HUDEP-2 (cell line): ENCODE data around the gene DUXB.
A peak's percentile ranks its signal among the peaks of the same experiment; 100 is the strongest.

Experiments
- DNase-seq, 76 experiments: peaks; one replicate each; lab custom pipeline; 2025; ENCODE audit not compliant: unreplicated experiment in 76 of 76; lab: John Stamatoyannopoulos, UW

Gene DUXB, protein sequence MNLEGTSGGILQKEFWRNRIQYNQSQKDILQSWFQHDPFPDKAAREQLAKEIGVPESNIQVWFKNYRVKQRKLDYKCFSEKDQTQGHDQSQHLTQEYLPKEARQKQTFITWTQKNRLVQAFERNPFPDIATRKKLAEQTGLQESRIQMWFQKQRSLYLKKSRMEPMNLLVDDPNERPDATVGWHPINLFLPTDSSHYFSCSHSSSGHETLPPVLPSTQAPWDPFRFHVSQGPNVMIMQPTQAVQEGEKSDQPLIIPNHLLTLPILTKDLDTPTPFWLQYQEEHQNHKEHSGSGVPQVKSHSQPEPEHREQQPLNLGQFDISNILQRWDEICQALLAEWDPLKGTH

DNA sequence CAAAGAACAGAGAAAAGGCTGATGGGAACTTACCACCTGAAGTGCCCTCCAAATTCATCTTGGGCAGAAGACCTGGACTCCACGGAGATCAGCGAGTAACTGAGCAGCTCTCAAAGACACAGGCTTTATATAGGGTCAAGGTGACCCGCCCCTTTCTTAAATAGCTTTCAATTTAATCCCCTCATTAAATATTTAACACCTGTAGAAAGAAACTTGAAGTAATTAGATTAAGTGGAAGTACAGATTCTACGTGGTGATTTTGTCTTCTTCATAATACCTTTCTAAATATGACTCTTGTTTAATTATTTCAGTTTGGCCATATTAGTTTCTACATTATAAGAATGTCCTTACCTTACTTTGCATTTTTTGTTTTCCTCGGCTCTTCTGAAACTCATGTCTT is at the start of gene DUXB:
Gene DUXB (minus strand): TSS at position 101 of the 400 bp plus-strand sequence. CDS start 43 bp downstream, at position 58.
- no peak for DNase-seq

DNA sequence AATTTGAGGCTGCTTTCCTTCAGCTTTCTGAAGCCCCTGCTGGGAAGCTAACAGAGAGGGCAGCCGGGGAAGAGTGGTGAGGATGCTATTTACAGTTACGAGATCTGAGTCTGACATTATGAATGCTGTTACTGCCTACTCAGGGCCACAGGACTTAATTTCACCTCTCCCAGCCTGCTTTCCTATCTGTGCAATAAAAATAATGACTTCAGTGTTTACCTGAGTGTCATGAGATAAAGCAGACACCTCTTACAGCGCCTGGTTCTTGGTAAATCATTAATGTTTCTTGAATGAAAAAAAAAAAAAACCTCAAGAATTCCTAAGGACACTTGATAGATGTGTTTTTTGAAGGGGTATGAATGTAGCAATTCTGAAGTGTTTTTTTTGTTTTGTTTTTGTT is 49.3 kb upstream of the DUXB start:
- DNase-seq = no peak

DNA sequence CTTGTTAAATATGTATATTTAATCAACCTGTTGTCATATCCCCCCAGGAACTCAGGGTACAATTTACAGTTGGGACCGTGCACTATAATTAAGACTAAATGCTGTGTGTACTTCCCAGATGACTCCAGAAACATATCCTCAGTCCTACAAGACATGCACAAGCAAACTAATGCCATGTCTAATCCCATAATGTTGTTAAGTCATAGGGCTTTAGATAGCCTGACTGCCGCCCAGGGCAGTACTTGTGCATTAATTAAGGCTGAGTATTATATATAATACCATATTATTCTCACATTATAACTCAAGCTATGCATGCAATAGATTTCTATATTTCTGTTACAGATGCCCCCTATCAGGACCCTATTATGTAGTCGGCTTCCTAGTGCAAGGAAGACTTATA is 45.1 kb upstream of the DUXB start:
- no peak for DNase-seq

DNA sequence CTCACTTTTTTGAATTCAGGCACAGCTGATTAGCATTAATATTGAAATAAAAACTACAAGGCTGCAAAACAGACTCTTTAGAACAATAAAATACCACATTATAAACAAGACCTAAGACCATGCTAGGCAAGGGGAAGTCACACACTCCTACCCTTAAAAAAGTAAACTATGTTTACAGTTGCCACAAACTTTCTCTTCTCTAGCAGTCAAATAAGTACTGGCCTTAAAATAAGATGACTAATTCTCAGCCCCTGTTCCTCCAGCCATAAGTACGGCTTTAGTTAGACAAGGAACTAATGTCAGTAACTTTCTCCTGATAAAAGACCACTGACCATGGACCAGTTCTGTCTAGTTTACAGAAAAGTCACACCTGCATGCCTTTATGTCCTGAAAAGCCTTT is 44.6 kb upstream of the DUXB start:
- no peak for DNase-seq

DNA sequence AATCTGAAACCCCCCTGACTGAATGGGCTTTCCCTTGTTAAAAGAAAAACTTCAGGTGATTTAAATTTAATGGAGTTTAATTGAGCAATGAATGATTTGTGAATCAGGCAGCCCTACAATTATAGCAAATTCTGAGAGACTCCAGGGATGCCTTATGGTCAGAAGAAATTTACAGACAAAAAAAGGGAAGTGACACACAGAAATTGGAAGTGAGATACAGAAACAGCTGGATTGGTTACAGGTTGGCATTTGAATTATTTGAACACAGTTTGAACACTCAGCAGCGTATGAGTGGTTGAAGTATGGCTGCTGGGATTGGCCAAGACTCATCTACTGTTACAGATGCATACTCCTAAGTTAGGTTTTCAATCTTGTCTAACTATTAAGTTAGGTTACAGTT is 44.0 kb upstream of the DUXB start:
- no peak for DNase-seq

DNA sequence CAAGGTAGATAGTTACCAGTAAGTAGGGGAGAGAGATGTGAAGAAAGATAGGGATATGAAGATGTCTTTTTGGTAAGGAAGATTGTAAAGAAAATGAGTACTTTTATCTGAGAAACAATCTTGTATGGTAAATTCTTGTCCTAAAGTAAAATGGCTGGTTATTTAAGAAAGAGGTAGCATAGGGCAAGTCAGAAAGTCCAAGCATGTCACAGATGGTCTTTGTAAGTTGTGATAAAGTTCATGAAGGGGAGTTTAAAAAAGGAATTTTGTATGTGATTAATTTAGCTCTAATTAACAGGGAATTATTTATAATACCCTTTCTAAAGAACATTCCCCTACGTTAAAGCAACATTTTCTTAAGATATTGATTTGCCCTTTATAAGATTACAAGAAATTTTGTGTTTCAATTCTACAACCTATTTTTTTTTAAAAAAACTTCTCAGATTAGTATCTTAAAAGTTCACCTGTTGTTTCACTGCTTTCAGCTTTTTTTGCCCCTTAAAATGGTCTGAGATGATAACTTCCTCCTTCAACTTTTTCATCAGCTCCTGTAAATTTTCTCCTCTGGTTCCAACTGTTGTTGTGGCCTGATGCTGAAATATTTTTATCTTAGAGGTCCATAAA is 41.3 kb upstream of the DUXB start:
- no peak for DNase-seq

DNA sequence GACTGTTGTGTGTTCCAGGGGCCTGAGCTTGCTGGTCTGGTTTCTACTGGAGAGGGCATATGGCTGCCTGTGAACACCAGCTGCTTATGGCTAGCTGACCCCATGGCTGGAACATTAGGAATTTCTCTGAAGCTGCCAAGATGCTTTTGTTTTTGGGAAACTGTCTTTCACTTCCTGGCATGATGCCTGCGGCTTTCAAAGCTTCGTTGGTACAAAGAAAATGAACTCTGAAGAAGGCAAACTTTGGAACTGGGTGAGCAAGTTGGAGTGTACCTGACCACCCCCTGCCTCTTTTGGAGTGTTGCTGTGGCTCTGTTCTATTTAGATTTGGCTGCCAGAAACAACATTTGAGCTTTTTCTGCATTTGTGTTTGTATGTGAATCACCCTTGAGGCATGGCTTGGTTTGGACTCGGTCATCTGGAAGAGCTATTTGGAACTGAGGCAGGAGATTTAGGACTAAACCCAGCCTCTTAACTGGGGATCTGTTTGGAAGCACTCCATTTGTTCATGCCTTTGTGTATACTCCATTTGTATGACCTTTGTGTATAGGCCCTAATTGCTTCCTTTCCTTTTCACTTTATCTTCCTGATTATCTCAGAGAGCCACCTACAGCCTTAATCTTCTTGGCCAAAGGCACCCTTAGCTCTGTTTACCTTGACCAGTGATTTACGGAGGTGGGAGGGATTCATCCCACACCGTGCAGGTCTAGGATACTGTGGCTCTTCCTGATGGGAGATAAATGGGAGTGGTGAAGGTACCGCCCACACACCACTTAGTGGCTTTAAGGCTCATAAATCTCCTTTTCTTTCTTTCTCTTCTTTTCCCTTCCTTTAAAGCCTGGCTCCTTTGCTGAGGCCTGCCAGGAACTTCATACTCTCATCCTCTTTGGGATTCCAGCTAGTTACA is 32.3 kb upstream of the DUXB start:
- DNase-seq = no peak

DNA sequence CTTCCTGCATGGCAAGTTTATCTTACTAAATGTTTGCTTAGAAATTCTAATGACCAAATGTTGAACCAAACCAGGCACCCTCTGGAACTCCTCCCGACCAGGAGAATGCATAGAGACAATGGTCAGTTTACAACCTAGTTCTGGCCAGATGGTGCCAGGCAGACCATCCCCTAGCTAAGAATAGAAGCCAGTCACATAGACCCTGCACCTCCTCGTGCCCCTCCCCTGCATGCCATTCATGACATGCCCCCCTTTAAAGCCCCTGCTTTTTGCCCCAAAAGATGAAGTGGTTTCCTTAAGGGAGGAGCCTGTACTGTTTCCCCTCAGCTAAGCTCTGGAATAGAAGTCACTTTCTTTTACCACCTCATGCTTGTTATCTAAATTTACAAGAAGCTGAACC is 31.6 kb upstream of the DUXB start:
- DNase-seq = no peak

DNA sequence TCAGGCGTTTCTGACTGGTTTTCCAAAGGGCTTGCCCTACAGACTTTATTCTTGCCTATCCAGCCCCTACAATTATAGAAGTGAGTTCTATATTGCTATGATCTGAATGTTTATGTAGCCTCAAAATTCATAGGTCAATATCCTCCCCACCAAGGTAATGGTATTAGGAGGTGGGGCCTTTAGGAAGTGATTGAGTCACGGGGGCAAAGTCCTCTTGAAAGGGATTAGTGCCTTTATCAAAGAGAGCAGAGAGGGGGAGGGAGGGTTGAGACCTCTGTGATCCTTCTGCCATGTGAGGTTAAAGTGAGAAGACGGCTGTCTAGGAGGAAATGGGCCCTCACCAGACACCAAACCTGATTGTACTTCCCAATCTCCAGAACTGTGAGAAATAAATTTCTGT is 26.0 kb upstream of the DUXB start:
- no peak for DNase-seq

DNA sequence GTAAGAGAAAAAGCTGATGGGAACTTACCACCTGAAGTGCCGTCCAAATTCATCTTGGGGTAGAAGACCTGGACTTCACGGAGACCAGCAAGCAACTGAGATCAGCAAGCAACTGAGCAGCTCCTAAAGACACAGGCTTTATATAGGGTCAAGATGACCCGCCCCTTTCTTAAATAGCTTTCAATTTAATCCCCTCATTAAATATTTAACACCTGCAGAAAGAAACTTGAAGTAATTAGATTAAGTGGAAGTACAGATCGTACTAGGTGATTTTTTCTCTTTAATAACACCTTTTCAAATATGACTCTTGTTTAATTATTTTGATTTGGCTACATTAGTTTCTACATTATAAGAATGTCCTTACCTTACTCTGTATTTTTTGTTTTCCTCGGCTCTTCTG is 25.1 kb upstream of the DUXB start, which contains the start of gene CPHXL:
Gene CPHXL (minus strand): TSS at position 101 of the 400 bp plus-strand sequence. CDS start 48 bp downstream, at position 53.
- DNase-seq = no peak

DNA sequence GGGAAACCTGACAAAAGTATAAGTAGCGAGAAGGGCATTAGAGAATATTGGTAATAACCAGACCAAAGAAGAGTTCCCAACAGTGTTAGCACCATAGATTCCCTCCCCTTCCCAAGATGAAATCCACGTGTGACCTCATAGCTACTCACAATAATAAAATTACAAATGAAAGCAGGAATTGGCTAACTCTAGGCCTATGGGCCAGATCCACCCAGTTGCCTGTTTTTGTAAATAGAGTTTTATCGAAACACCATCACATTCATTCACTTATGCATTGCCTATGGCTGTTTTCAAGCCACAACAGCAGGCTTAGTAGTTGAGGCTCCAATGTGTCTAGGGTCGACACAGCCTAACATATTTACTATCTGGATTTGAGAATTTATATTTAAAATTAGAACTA is 17.2 kb upstream of the DUXB start:
- no peak for DNase-seq

DNA sequence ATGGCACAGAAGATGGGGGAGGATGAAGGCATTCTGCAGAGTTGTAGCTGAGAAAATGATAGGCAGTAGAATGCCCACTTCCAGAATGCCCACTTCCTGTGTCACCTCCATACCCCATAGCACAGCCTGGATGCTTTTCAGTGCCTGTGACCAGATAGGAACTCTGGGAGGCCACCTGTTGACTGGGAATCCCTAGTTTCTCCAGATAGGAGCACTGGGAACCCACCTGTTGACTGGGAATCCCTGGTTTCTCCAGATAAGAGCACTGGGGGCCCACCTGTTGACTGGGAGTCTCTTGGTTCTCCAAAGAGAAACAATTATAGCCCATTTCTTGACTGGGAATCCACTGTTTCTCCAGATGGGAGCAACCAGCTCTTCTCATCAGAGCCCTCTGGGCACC is 13.4 kb upstream of the DUXB start:
- no peak for DNase-seq

DNA sequence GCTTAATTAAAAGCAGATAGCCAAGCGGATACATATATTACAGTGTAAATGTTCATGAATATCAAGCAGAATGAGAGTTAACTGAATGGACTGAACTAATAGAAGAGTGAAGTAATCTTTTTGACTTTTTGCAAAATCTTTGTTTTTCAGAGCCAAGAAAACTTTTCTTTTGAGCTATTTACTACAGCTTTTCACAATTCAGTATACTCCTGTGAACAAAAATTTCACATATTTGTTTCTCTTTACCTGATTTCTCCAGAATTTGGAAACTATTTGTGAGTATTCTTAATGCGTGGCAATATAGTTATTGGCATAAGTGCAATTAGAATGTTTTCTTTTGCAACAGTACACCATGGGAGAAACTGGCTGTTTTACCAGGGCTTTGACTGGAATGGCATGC is 9.1 kb upstream of the DUXB start:
- DNase-seq = no peak

DNA sequence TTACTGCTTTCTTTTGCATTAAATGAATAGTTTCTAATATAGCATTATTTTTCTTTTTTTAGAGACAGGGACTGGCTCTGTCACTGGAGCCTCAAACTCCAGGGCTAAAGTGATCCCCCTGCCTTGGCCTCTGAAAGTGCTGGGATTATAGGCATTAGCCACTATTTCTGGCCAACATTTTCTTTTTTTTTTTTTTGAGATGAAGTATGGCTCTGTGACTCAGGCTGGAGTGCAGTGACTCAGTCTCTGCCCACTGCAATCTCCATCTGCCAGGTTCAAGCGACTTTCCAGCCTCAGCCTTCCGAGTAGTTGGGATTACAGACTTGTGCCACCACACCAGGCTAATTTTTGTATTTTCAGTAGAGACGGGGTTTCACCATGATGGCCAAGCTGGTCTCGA is 2.0 kb upstream of the DUXB start:
- no peak for DNase-seq

DNA sequence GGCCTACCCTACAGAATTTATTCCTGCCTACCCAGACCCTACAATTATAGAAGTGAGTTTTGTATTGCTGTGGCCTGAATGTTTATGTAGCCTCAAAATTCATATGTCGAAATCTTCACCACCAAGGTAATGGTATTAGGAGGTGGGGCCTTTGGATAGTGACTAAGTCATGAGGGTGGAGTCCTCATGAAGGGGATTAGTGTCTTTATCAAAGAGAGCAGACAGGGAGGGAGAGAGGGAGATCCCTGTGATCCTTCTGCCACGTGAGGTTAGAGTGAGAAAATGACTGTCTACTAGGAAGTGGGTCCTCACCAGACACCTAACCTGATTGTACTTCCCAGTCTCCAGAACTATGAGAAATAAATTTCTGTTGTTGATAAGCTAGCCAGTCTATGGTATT is 981 bp upstream of the DUXB start:
- DNase-seq = peak in 55 of 76 experiments; percentile 6 to 85 (median 50)

DNA sequence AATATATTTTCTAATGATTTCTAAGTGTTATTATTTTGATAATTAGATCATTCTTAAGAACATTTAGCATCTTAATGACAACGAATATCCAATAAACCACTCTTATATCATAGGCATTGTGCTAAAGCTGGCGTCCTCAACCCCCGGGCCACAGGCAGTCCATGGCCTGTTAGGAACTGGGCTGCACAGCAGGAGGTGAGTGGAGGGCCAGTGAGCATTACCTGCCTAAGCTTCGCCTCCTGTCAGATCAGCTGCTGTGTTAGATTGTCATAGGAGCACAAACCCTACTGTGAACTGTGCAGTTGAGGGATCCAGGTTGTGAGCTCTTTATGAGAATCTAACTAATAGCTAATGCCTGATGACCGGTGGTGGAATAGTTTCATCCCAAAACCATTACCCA is 3.7 kb downstream of the DUXB start:
- no peak for DNase-seq

DNA sequence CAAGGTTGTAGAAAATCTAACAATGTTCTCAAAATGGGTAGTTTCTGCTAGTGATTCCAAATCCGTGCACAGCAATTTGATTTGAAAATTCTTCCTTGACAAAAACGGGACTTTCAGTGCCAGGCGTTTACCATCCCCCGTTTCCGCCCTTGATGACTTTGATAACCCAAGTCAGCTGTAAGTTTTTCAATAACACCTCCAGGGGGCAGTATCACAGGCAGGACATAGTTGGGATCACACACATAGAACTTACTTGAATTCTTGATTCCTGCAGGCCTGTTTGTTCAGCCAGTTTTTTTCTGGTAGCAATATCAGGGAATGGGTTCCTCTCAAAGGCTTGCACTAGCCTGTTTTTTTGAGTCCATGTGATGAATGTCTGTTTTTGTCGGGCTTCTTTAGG is 5.6 kb downstream of the DUXB start:
- DNase-seq = peak in 4 of 76 experiments; percentile 2 to 12 (median 6)

DNA sequence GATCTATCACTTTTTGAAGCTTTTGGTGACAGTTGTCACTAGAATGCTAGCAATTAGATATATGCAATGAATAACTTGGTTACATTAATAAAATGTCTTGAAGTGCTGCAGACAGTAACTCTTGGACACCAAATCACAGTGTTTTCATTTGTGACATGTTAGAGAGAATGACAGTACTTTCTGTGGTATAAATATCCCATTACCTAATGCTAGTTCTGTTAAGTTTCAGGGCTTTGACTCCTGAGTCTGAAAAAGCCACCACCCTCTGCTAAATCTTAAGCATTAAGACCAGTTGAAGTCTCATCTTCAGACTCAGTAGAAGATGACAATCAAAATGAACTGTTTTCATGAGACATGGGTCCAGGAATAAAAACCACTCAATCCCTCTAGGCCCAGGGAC is 13.9 kb downstream of the DUXB start:
- DNase-seq = no peak

DNA sequence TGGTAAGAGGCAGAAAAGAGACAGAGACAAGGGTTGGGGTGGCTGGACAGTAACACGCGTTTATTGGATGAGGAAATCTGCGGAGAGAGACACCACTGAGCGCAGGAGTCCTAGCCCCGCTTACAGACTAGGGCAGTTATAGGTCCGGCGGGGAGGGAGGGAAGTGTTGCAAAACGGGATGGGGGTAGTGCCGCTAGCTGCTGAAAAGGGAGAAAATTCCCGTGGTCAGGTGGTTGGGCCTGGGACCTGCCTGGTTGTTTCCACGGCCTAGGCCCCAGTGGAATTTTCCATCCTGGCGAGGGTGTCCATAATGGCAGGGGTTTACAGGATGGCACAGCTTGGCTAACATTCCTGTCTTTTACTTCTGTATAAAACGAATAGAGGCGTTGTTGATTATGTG is 19.0 kb downstream of the DUXB start:
- DNase-seq = no peak

DNA sequence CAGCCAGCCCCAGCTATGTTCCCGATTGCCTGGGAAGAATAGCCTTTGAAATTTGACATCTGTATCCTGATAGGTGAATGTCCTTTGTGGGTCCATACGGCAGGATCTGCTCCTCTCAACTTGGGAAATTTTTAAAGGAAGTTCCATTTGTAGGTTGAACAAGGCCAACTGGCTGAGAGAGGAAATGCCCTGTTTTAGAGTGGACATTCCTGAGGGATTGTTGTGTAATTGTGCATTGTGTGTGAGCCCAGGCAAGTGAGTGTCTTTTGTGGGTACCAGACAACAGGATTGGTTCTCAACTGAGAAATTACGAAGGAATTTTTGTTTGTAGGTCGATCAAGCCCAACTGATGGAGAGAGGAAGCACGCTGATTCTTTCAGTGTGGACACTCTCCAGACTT is 21.9 kb downstream of the DUXB start:
- no peak for DNase-seq

DNA sequence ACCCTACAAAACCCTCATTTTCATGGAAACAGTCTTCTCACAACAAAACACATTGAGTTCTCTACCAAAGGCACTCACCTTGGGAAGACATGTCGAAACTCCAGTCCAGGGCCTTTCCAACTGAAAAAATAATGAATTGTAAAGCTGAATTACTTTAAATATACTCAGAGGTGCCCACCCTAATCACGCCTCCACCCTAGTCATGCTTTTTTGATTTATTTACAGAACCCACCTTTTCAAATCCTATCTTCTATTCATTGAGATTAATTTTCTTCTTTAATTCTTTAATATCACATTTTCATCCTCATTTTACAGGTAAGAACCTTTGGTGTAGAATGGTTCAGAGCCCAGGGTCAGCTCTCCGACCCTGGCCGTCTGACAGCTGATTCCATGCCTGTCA is 24.4 kb downstream of the DUXB start, which contains the start of gene CPHXL2:
Gene CPHXL2 (minus strand): TSS at position 101 of the 400 bp plus-strand sequence. CDS start 10 bp downstream, at position 91.
- no peak for DNase-seq
